ENCODE results near the gene USP6NL. TPM values are rescaled to one million over a fixed set of nuclear protein-coding genes. Genes with fewer than 3 reads are reported as not detected.

The USP6NL gene
- total RNA-seq, 1 experiment from 2014 or later, result 13.0 TPM

DNA sequence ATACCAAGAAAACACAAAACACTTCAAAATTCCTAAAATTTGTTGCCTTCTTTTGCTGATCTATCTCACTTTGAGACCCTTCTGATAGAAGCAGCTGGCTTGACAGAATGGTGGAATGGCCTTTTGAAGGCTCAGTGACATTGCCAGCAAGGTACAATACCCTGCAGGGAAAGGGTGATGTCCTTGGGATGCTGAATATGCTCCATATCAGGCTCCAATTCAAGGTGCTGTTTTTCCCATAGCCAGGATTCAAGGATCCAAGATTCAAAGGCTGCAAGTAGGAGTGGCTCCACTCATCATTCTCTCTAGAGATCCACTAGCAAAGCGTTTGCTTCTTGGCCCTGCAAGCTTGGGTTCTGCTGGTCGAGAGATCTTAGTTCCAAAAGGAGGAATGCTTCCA lies 120.4 kb downstream of the USP6NL start:
- ATAC-seq (no peak), DNase-seq (no peak)
- ChIA-PET POLR2A (ENCODE audit: unreplicated experiment) (no interaction called here), CTCF (no interaction called here)
- Histone ChIP-seq H2AFZ (ENCODE audit: low read length) (no peak overlapping the region), H3K9ac (ENCODE audit: low read length) (no peak overlapping the region), H3K79me2 (ENCODE audit: low read length) (no peaks in the 10 kb centered on the region), H3K4me2 (ENCODE audit: low read length) (no peak overlapping the region), H4K20me1 (ENCODE audit: low read length) (no peaks in the 10 kb centered on the region), H3K36me3 (ENCODE audit: low read depth, low read length) (no peaks in the 10 kb centered on the region), H3K9me3 (ENCODE audit: low read length) (no peaks in the 10 kb centered on the region), H3K27ac (ENCODE audit: low read length) (no peak overlapping the region), H3K4me3 (ENCODE audit: low read length) (no peak overlapping the region), H3F3A (ENCODE audit: low read length, unreplicated experiment) (no peaks in the 10 kb centered on the region), H3K9me2 (replicated peaks; ENCODE audit: low read length) (no peaks in the 10 kb centered on the region), H3K27me3 (ENCODE audit: low read length) (no peaks in the 10 kb centered on the region), H3K4me1 (ENCODE audit: insufficient read depth, low read length) (no peaks in the 10 kb centered on the region)
- TF ChIP-seq EZH2 (IDR thresholded peaks at IDR 0.05; ENCODE audit: low read length, unreplicated experiment), result no peak
- TF ChIP-seq, protein P1, sequence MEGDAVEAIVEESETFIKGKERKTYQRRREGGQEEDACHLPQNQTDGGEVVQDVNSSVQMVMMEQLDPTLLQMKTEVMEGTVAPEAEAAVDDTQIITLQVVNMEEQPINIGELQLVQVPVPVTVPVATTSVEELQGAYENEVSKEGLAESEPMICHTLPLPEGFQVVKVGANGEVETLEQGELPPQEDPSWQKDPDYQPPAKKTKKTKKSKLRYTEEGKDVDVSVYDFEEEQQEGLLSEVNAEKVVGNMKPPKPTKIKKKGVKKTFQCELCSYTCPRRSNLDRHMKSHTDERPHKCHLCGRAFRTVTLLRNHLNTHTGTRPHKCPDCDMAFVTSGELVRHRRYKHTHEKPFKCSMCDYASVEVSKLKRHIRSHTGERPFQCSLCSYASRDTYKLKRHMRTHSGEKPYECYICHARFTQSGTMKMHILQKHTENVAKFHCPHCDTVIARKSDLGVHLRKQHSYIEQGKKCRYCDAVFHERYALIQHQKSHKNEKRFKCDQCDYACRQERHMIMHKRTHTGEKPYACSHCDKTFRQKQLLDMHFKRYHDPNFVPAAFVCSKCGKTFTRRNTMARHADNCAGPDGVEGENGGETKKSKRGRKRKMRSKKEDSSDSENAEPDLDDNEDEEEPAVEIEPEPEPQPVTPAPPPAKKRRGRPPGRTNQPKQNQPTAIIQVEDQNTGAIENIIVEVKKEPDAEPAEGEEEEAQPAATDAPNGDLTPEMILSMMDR (conservative IDR thresholded peaks at IDR 0.05; ENCODE audit: low read depth, low read length), result no peak
- TF ChIP-seq EZH2phosphoT487 (IDR thresholded peaks at IDR 0.05; ENCODE audit: borderline replicate concordance, low read length), result no peak
- intact Hi-C loops (cut with micrococcal nuclease), result no loop called here
- no TSS peak for BruUV-seq (replicated peaks)

DNA sequence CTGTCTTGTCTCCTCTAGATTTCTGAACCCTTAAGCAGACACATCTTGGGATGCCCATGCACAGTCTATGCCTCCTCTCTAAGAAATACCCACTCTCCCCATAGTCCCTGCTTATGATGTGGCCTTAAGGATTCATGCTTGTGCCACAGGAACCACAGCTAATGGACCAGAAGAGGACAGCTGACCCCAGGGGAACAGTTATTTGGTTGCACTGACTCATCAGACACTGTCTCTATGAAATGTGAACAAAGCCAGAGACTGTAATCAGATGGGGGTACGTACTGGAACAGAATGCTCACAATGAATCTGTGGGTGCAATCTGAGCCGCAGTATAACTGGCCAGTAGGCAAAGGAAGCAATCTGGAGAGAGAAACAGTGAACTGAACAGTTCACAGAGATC lies 121.9 kb downstream of the USP6NL start:
- Histone ChIP-seq H3F3A (ENCODE audit: low read length, unreplicated experiment) (no peaks in the 10 kb centered on the region), H3K79me2 (ENCODE audit: low read length) (no peaks in the 10 kb centered on the region), H3K9me3 (ENCODE audit: low read length) (no peaks in the 10 kb centered on the region), H3K4me2 (ENCODE audit: low read length) (no peak overlapping the region), H4K20me1 (ENCODE audit: low read length) (no peaks in the 10 kb centered on the region), H3K9ac (ENCODE audit: low read length) (no peak overlapping the region), H3K4me1 (ENCODE audit: insufficient read depth, low read length) (no peaks in the 10 kb centered on the region), H2AFZ (ENCODE audit: low read length) (no peak overlapping the region), H3K4me3 (ENCODE audit: low read length) (no peak overlapping the region), H3K27me3 (ENCODE audit: low read length) (no peaks in the 10 kb centered on the region), H3K27ac (ENCODE audit: low read length) (no peak overlapping the region), H3K36me3 (ENCODE audit: low read depth, low read length) (no peaks in the 10 kb centered on the region), H3K9me2 (replicated peaks; ENCODE audit: low read length) (no peaks in the 10 kb centered on the region)
- no peak for TF ChIP-seq EZH2phosphoT487 (IDR thresholded peaks at IDR 0.05; ENCODE audit: borderline replicate concordance, low read length)
- TF ChIP-seq, protein P1 (conservative IDR thresholded peaks at IDR 0.05; ENCODE audit: low read depth, low read length), result no peak
- no peak for TF ChIP-seq EZH2 (IDR thresholded peaks at IDR 0.05; ENCODE audit: low read length, unreplicated experiment)
- ATAC-seq, result no peak
- ChIA-PET POLR2A (ENCODE audit: unreplicated experiment) (no interaction called here), CTCF (no interaction called here)
- BruUV-seq (replicated peaks), result no TSS peak
- DNase-seq, result no peak
- intact Hi-C loops (cut with micrococcal nuclease), result no loop called here

DNA sequence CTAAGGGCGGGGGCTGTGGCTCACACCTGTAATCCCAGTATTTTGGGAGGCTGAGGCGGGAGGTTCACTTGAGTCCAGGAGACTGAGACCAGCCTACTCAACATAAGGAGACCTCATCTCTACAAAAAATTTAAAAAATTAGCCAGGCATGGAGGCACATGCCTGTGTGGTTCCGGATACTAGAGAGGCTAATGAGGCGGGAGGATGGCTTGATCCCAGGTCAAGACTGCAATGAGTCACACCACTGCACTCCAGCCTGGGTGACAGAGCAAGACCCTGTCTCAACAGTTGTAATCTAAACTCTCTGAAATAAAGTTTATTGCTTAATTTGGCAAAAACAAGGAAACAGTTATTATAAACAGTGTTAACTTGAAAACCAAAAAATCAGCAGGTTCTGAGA lies 123.3 kb downstream of the USP6NL start:
- Histone ChIP-seq H4K20me1 (ENCODE audit: low read length) (no peaks in the 10 kb centered on the region), H3K27ac (ENCODE audit: low read length) (no peak overlapping the region), H3F3A (ENCODE audit: low read length, unreplicated experiment) (no peaks in the 10 kb centered on the region), H3K79me2 (ENCODE audit: low read length) (no peaks in the 10 kb centered on the region), H2AFZ (ENCODE audit: low read length) (no peak overlapping the region), H3K4me3 (ENCODE audit: low read length) (no peak overlapping the region), H3K9me3 (ENCODE audit: low read length) (no peaks in the 10 kb centered on the region), H3K9me2 (replicated peaks; ENCODE audit: low read length) (no peaks in the 10 kb centered on the region), H3K4me1 (ENCODE audit: insufficient read depth, low read length) (no peaks in the 10 kb centered on the region), H3K36me3 (ENCODE audit: low read depth, low read length) (no peaks in the 10 kb centered on the region), H3K9ac (ENCODE audit: low read length) (no peak overlapping the region), H3K4me2 (ENCODE audit: low read length) (no peak overlapping the region), H3K27me3 (ENCODE audit: low read length) (no peaks in the 10 kb centered on the region)
- DNase-seq (no peak), ATAC-seq (no peak)
- ChIA-PET CTCF (no interaction called here), POLR2A (ENCODE audit: unreplicated experiment) (no interaction called here)
- TF ChIP-seq EZH2phosphoT487 (IDR thresholded peaks at IDR 0.05; ENCODE audit: borderline replicate concordance, low read length) (no peak), EZH2 (IDR thresholded peaks at IDR 0.05; ENCODE audit: low read length, unreplicated experiment) (no peak)
- TF ChIP-seq, protein P1 (conservative IDR thresholded peaks at IDR 0.05; ENCODE audit: low read depth, low read length), result no peak
- intact Hi-C loops (cut with micrococcal nuclease), result no loop called here
- BruUV-seq (replicated peaks), result no TSS peak

Data from PC-3 (cell line).